WTC11 (cell line): Measurements from ENCODE around the gene TMEM200A. TPM values are rescaled to one million over a fixed set of nuclear protein-coding genes. Genes with fewer than 3 reads are reported as not detected.
"Not testable (repeated sequence)": the region's sequence is repeated elsewhere in the genome, so short reads cannot be mapped to it uniquely, and the experiment has no call there.

ENCODE experiments used
- ATAC-seq: fragments of 200-7000 bp; cut with Tn5 transposase; 2 replicates; pipeline ENCODE4 v1.10.0; 2021; ENCODE audit warnings: mild to moderate bottlenecking, moderate library complexity
- CTCF ChIA-PET: fragments of 300-600 bp; sonication (Branson Sonifier 250); formaldehyde crosslinking; loops from one replicate; lab custom pipeline; 2021; ENCODE audit warnings: antibody characterized with exemption; lab: Charles Lee
- POLR2A ChIA-PET: fragments of 350-600 bp; sonication (Branson Sonifier 250); formaldehyde crosslinking; loops from one replicate; lab custom pipeline; 2021; ENCODE audit warnings: antibody characterized with exemption; lab: Charles Lee
- DNase-seq: peaks from one replicate; pipeline ENCODE4 v3.0.0; 2021; ENCODE audit warnings: low spot score
- H3K27ac Mint-ChIP-seq: 2 replicates; pipeline ENCODE4 v1.8.0; 2021; ENCODE audit warnings: mixed read lengths
- H3K27me3 Mint-ChIP-seq: 2 replicates; pipeline ENCODE4 v1.8.0; 2021; ENCODE audit warnings: low read depth, mild to moderate bottlenecking, moderate library complexity, mixed read lengths
- H3K36me3 Mint-ChIP-seq: 2 replicates; pipeline ENCODE4 v1.8.0; 2021; ENCODE audit warnings: mixed read lengths
- H3K4me1 Mint-ChIP-seq: 2 replicates; pipeline ENCODE4 v1.8.0; 2022; ENCODE audit warnings: mixed read lengths
- H3K4me3 Mint-ChIP-seq: 2 replicates; pipeline ENCODE4 v1.8.0; 2021; ENCODE audit warnings: mild to moderate bottlenecking, moderate library complexity, mixed read lengths
- H3K9me3 Mint-ChIP-seq: 2 replicates; pipeline ENCODE4 v1.8.0; 2021; ENCODE audit warnings: mixed read lengths
- FOXP1 ChIP-seq: sonication (generic); formaldehyde crosslinking; IDR thresholded peaks from 2 replicates; pipeline ENCODE4 v1.8.0; 2022; ENCODE audit warnings: missing genetic modification reagents, mild to moderate bottlenecking, moderate library complexity, borderline replicate concordance
- JAZF1 ChIP-seq: fragments of 250-450 bp; sonication (Bioruptor Pico); IDR thresholded peaks from 2 replicates; pipeline ENCODE4 v1.9.0; 2021; ENCODE audit warnings: moderate library complexity, mild to moderate bottlenecking, inconsistent platforms
- NFATC4 ChIP-seq: fragments of 250-450 bp; sonication (Bioruptor Pico); IDR thresholded peaks from 2 replicates; pipeline ENCODE4 v1.9.0; 2021; ENCODE audit warnings: mild to moderate bottlenecking
- NFE2L1 ChIP-seq: sonication (generic); formaldehyde crosslinking; IDR thresholded peaks from 2 replicates; pipeline ENCODE4 v1.8.1; 2023; ENCODE audit warnings: missing genetic modification reagents
- TCF7 ChIP-seq: sonication (generic); formaldehyde crosslinking; IDR thresholded peaks from 2 replicates; pipeline ENCODE4 v1.8.0; 2022; ENCODE audit warnings: mild to moderate bottlenecking, low read depth, missing genetic modification reagents, moderate library complexity
- TEAD4 ChIP-seq: sonication (generic); formaldehyde crosslinking; IDR thresholded peaks from 2 replicates; pipeline ENCODE4 v1.8.0; 2022; ENCODE audit warnings: mild to moderate bottlenecking, missing genetic modification reagents
- TP53 ChIP-seq: sonication (generic); formaldehyde crosslinking; IDR thresholded peaks from 2 replicates; pipeline ENCODE4 v1.8.1; 2023; ENCODE audit warnings: mild to moderate bottlenecking, missing genetic modification reagents
- ZNF138 ChIP-seq: sonication (generic); formaldehyde crosslinking; conservative IDR thresholded peaks from 2 replicates; pipeline ENCODE4 v1.8.1; 2022; ENCODE audit warnings: mild to moderate bottlenecking, moderate library complexity, missing genetic modification reagents
- ZNF317 ChIP-seq: sonication (generic); formaldehyde crosslinking; IDR thresholded peaks from 2 replicates; pipeline ENCODE4 v1.8.1; 2023; ENCODE audit warnings: low read depth, mild to moderate bottlenecking, moderate library complexity, missing genetic modification reagents, borderline replicate concordance
- ZNF396 ChIP-seq: fragments of 250-450 bp; sonication (Bioruptor Pico); IDR thresholded peaks from 2 replicates; pipeline ENCODE4 v1.8.0; 2021; ENCODE audit warnings: mild to moderate bottlenecking, moderate library complexity, borderline replicate concordance
- ZNF671 ChIP-seq: fragments of 250-450 bp; sonication (Bioruptor Pico); IDR thresholded peaks from 2 replicates; pipeline ENCODE4 v1.8.0; 2021; ENCODE audit warnings: mild to moderate bottlenecking
- total RNA-seq: library from RNA; stranded (reverse); gene quantifications from 3 replicates; pipeline ENCODE4 v1.2.3, GENCODE V29; 2021
- TF ChIP-seq, protein P1 (sequence below): sonication (generic); formaldehyde crosslinking; IDR thresholded peaks from 2 replicates; pipeline ENCODE4 v1.8.0; 2023; ENCODE audit warnings: missing genetic modification reagents, mild to moderate bottlenecking, borderline replicate concordance
- TF ChIP-seq, protein P2 (sequence below): sonication (generic); formaldehyde crosslinking; IDR thresholded peaks from 2 replicates; pipeline ENCODE4 v1.8.1; 2022; ENCODE audit warnings: low read depth, missing genetic modification reagents, borderline replicate concordance
- TF ChIP-seq, protein P3 (sequence below): fragments of 200-600 bp; IDR thresholded peaks from 2 replicates; pipeline ENCODE4 v1.8.0; 2022; ENCODE audit warnings: antibody characterized with exemption
- TF ChIP-seq, protein P4 (sequence below): fragments of 250-450 bp; sonication (Bioruptor Pico); IDR thresholded peaks from 2 replicates; pipeline ENCODE4 v1.9.0; 2021; ENCODE audit warnings: mild to moderate bottlenecking
- TF ChIP-seq, protein P5 (sequence below): sonication (generic); formaldehyde crosslinking; IDR thresholded peaks from 2 replicates; pipeline ENCODE4 v1.8.0; 2023; ENCODE audit warnings: mild to moderate bottlenecking, missing genetic modification reagents

The TMEM200A gene
- total RNA-seq, 1 experiment from 2014 or later: 11.0 TPM

DNA sequence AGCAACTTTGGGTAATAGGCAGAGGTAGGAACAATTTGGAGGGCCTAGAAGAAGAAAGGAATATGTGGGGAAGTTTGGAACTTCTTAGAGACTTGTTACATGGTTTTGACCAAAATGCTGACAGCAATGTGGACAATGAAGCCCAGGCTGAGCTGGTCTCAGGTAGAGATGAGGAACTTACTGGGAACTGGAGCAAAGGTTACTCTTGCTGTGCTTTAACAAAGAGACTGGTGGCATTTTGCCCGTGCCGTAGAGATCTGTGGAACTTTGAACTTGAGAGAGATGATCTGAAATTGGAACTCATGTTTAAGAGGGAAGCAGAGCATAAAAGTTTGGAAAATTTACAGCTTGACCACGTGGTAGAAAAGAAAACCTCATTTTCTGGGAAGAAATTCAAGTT lies 28.3 kb upstream of the TMEM200A start:
- H3K4me1 Mint-ChIP-seq: no peaks in the 10 kb centered on the region
- CTCF ChIA-PET: no interaction called here

DNA sequence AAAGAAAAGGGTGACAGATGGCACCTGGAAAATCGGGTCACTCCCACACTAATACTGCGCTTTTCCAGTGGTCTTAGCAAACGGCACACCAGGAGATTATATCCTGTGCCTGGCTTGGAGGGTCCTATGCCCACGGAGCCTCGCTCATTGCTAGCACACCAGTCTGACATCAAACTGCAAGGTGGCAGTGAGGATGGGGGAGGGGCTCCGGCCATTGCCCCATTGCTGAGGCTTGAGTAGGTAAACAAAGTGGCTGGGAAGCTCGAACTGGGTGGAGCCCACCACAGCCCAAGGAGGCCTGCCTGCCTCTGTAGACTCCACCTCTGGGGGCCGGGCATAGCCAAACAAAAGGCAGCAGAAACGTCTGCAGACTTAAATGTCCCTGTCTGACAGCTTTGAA lies 19.5 kb upstream of the TMEM200A start:
- H3K27me3 Mint-ChIP-seq, CTCF ChIA-PET, POLR2A ChIA-PET, H3K4me1 Mint-ChIP-seq, H3K27ac Mint-ChIP-seq, H3K4me3 Mint-ChIP-seq, DNase-seq, ATAC-seq: not testable (repeated sequence)
- H3K36me3 Mint-ChIP-seq: peaks cover 25% of the 10 kb centered on the region
- H3K9me3 Mint-ChIP-seq: peaks cover 31% of the 10 kb centered on the region

More for the DNA sequence above, 28.3 kb upstream of the TMEM200A start:
- ATAC-seq: no peak
- H3K27ac Mint-ChIP-seq: no peak overlapping the region
- TF ChIP-seq NFATC4 (CRISPR knock-in tag): no peak
- TF ChIP-seq, protein P1, sequence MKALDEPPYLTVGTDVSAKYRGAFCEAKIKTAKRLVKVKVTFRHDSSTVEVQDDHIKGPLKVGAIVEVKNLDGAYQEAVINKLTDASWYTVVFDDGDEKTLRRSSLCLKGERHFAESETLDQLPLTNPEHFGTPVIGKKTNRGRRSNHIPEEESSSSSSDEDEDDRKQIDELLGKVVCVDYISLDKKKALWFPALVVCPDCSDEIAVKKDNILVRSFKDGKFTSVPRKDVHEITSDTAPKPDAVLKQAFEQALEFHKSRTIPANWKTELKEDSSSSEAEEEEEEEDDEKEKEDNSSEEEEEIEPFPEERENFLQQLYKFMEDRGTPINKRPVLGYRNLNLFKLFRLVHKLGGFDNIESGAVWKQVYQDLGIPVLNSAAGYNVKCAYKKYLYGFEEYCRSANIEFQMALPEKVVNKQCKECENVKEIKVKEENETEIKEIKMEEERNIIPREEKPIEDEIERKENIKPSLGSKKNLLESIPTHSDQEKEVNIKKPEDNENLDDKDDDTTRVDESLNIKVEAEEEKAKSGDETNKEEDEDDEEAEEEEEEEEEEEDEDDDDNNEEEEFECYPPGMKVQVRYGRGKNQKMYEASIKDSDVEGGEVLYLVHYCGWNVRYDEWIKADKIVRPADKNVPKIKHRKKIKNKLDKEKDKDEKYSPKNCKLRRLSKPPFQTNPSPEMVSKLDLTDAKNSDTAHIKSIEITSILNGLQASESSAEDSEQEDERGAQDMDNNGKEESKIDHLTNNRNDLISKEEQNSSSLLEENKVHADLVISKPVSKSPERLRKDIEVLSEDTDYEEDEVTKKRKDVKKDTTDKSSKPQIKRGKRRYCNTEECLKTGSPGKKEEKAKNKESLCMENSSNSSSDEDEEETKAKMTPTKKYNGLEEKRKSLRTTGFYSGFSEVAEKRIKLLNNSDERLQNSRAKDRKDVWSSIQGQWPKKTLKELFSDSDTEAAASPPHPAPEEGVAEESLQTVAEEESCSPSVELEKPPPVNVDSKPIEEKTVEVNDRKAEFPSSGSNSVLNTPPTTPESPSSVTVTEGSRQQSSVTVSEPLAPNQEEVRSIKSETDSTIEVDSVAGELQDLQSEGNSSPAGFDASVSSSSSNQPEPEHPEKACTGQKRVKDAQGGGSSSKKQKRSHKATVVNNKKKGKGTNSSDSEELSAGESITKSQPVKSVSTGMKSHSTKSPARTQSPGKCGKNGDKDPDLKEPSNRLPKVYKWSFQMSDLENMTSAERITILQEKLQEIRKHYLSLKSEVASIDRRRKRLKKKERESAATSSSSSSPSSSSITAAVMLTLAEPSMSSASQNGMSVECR (CRISPR knock-in tag): no peak
- TF ChIP-seq TEAD4 (CRISPR knock-in tag): no peak
- TF ChIP-seq, protein P2, sequence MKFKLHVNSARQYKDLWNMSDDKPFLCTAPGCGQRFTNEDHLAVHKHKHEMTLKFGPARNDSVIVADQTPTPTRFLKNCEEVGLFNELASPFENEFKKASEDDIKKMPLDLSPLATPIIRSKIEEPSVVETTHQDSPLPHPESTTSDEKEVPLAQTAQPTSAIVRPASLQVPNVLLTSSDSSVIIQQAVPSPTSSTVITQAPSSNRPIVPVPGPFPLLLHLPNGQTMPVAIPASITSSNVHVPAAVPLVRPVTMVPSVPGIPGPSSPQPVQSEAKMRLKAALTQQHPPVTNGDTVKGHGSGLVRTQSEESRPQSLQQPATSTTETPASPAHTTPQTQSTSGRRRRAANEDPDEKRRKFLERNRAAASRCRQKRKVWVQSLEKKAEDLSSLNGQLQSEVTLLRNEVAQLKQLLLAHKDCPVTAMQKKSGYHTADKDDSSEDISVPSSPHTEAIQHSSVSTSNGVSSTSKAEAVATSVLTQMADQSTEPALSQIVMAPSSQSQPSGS (CRISPR knock-in tag): no peak
- no peak for TF ChIP-seq TP53 (CRISPR knock-in tag)
- TF ChIP-seq, protein P3, sequence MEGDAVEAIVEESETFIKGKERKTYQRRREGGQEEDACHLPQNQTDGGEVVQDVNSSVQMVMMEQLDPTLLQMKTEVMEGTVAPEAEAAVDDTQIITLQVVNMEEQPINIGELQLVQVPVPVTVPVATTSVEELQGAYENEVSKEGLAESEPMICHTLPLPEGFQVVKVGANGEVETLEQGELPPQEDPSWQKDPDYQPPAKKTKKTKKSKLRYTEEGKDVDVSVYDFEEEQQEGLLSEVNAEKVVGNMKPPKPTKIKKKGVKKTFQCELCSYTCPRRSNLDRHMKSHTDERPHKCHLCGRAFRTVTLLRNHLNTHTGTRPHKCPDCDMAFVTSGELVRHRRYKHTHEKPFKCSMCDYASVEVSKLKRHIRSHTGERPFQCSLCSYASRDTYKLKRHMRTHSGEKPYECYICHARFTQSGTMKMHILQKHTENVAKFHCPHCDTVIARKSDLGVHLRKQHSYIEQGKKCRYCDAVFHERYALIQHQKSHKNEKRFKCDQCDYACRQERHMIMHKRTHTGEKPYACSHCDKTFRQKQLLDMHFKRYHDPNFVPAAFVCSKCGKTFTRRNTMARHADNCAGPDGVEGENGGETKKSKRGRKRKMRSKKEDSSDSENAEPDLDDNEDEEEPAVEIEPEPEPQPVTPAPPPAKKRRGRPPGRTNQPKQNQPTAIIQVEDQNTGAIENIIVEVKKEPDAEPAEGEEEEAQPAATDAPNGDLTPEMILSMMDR: no peak
- TF ChIP-seq, protein P4, sequence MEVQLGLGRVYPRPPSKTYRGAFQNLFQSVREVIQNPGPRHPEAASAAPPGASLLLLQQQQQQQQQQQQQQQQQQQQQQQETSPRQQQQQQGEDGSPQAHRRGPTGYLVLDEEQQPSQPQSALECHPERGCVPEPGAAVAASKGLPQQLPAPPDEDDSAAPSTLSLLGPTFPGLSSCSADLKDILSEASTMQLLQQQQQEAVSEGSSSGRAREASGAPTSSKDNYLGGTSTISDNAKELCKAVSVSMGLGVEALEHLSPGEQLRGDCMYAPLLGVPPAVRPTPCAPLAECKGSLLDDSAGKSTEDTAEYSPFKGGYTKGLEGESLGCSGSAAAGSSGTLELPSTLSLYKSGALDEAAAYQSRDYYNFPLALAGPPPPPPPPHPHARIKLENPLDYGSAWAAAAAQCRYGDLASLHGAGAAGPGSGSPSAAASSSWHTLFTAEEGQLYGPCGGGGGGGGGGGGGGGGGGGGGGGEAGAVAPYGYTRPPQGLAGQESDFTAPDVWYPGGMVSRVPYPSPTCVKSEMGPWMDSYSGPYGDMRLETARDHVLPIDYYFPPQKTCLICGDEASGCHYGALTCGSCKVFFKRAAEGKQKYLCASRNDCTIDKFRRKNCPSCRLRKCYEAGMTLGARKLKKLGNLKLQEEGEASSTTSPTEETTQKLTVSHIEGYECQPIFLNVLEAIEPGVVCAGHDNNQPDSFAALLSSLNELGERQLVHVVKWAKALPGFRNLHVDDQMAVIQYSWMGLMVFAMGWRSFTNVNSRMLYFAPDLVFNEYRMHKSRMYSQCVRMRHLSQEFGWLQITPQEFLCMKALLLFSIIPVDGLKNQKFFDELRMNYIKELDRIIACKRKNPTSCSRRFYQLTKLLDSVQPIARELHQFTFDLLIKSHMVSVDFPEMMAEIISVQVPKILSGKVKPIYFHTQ (CRISPR knock-in tag): no peak
- TF ChIP-seq NFE2L1 (CRISPR knock-in tag): no peak
- TF ChIP-seq ZNF671 (CRISPR knock-in tag): no peak
- TF ChIP-seq ZNF317 (CRISPR knock-in tag): no peak
- TF ChIP-seq TCF7 (CRISPR knock-in tag): no peak
- no peak for TF ChIP-seq JAZF1 (CRISPR knock-in tag)
- no peak for TF ChIP-seq ZNF138 (CRISPR knock-in tag)
- TF ChIP-seq, protein P5, sequence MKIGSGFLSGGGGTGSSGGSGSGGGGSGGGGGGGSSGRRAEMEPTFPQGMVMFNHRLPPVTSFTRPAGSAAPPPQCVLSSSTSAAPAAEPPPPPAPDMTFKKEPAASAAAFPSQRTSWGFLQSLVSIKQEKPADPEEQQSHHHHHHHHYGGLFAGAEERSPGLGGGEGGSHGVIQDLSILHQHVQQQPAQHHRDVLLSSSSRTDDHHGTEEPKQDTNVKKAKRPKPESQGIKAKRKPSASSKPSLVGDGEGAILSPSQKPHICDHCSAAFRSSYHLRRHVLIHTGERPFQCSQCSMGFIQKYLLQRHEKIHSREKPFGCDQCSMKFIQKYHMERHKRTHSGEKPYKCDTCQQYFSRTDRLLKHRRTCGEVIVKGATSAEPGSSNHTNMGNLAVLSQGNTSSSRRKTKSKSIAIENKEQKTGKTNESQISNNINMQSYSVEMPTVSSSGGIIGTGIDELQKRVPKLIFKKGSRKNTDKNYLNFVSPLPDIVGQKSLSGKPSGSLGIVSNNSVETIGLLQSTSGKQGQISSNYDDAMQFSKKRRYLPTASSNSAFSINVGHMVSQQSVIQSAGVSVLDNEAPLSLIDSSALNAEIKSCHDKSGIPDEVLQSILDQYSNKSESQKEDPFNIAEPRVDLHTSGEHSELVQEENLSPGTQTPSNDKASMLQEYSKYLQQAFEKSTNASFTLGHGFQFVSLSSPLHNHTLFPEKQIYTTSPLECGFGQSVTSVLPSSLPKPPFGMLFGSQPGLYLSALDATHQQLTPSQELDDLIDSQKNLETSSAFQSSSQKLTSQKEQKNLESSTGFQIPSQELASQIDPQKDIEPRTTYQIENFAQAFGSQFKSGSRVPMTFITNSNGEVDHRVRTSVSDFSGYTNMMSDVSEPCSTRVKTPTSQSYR: no peak
- no peak for TF ChIP-seq ZNF396 (CRISPR knock-in tag)
- TF ChIP-seq FOXP1: no peak
- H3K9me3 Mint-ChIP-seq: peaks cover 22% of the 10 kb centered on the region
- H3K36me3 Mint-ChIP-seq: 0 out of 2 replicates have a peak, but pooled peaks cover 3% of the 10 kb centered on the region
- no peak for DNase-seq
- H3K4me3 Mint-ChIP-seq: no peak overlapping the region
- no peaks in the 10 kb centered on the region for H3K27me3 Mint-ChIP-seq
- POLR2A ChIA-PET: no interaction called here
